Measurements from ENCODE around the gene CLNK. TPM values are rescaled to one million over a fixed set of nuclear protein-coding genes. Genes with fewer than 3 reads are reported as not detected.

The CLNK gene
- total RNA-seq, 4 donors from 2014 or later = 0.17 to 1.3 (median 0.45) TPM; not detected in 1

DNA sequence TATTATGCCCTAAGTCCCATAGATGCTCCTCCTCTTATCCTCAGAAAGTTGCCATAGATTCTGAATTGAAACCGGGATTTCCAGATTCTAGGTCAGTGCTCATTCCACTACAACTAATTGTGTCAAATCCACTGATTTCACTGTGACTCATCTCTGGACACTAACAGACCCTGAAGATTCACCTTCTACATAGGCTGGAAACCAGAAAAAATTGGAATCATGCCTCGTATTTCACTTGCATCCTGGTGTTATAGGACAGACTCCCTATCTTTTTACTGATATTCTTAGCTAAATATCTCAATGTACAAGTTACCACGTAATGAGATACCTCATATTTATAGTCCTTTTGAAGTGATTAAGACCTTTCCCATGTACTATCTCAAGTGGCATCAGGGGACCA, 36.7 kb downstream of the CLNK start:
- no peak for DNase-seq (ENCODE audit: low spot score in 2 of 2)
- TF ChIP-seq, protein P1, sequence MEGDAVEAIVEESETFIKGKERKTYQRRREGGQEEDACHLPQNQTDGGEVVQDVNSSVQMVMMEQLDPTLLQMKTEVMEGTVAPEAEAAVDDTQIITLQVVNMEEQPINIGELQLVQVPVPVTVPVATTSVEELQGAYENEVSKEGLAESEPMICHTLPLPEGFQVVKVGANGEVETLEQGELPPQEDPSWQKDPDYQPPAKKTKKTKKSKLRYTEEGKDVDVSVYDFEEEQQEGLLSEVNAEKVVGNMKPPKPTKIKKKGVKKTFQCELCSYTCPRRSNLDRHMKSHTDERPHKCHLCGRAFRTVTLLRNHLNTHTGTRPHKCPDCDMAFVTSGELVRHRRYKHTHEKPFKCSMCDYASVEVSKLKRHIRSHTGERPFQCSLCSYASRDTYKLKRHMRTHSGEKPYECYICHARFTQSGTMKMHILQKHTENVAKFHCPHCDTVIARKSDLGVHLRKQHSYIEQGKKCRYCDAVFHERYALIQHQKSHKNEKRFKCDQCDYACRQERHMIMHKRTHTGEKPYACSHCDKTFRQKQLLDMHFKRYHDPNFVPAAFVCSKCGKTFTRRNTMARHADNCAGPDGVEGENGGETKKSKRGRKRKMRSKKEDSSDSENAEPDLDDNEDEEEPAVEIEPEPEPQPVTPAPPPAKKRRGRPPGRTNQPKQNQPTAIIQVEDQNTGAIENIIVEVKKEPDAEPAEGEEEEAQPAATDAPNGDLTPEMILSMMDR (IDR thresholded peaks at IDR 0.05) = no peak
- no peak for TF ChIP-seq POLR2A (IDR thresholded peaks at IDR 0.05)
- H3K4me3 ChIP-seq (ENCODE audit: low read depth, poor library complexity, severe bottlenecking) = no peak overlapping the region
- WGBS, 2 donors = 80 to 85% methylated on average over 3 of the region's 3 CpGs
- intact Hi-C loops (cut with DNase I; ENCODE audit: low total_unique reads) = no loop called here

DNA sequence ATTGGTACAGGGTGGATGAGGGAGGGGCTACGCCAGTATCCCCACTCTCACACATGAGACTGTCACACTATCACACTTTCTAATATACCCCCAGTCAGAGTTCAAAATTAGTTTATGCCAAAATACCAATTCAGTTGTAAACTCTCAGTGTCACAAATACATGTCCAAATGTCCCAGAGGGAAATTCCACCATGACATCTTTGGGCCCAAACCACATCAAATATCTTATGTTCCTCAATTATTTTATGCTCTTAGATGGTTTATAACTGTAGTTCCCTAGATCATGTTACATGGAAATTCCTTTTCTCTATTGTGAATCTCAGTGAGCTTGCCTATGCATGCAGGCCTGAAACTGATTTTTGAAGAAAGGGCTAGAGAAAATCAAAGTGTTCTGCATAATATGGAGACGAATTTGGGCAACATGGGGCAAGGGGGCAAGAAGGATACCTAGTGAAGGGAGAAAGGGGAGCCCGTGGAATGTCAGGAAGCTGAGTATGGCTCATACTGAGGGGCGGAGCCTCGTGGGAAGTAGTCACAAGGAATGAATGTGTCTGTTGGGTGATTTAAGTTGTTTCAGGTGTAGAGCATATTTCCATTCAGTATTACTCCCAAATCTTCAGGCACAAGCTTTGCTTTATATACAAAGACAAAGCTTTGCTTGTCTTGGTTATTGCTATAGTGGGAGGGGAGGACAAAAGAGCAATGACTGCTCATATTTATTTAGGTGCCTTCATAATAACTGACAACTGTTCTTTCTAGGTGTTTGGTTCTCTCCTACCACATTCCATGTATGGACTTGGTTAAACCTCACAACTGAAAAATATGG, 40.8 kb downstream of the CLNK start:
- TF ChIP-seq POLR2A (IDR thresholded peaks at IDR 0.05) = no peak
- TF ChIP-seq, protein P1 (IDR thresholded peaks at IDR 0.05) = no peak
- DNase-seq (ENCODE audit: low spot score in 2 of 2) = no peak
- H3K4me3 ChIP-seq (ENCODE audit: low read depth, poor library complexity, severe bottlenecking) = no peak overlapping the region
- intact Hi-C loops (cut with DNase I; ENCODE audit: low total_unique reads) = no loop called here
- WGBS, 2 donors = 54 to 56% methylated on average over 5 of the region's 5 CpGs

DNA sequence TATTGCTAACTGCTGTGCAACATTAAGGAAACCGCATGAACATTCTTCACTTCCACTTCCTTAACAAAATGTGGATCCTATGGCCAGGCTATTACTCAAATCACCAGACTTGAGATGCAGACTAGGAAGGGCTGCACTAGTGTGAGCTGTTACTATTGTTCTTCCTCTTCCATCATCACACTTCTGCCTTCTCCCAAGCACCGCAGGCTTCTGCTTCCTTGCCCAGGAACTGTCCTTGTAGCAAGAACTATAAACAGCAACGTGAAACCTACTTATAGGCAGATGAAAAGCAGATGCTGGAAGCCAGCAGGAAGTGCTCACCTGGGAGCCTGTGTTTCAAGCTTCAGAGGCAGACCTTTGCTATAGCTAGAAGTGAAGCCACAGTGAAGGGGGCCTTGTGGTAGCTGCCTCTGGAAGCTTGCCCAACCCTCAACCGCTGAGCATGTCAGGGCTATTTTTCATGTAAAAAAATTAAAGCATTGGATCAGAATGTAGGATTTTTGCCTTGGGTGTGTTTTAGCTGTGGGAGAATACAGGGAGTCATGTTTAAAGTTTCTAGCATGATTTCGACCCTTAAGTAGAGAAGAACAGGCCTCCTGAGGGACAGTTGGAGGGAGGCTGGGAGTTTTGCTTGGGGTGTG, 43.9 kb downstream of the CLNK start:
- no peak overlapping the region for H3K4me3 ChIP-seq (ENCODE audit: low read depth, poor library complexity, severe bottlenecking)
- intact Hi-C loops (cut with DNase I; ENCODE audit: low total_unique reads) = no loop called here
- WGBS, 2 donors = 41 to 46% methylated on average over 5 of the region's 5 CpGs
- DNase-seq (ENCODE audit: low spot score in 2 of 2) = no peak
- TF ChIP-seq, protein P1 (IDR thresholded peaks at IDR 0.05) = no peak
- TF ChIP-seq POLR2A (IDR thresholded peaks at IDR 0.05) = no peak

DNA sequence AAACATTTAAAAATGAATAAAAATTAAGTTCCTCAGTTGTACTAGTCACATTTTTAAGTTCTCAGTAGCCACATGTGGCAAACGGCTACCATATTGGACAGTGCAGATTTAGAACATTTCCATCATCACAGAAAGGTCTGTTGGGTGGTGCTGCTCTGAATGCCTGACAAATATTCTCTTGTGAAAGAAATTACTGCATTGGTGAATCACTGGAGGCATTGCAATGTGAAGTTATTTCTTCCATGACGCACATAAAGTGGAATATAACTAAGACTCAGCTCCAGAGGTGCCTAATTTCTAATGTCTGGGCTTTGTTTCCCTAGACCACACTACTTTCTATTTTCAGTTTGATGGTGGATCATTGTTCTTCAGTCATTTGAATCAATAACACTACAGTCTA, 44.9 kb downstream of the CLNK start:
- intact Hi-C loops (cut with DNase I; ENCODE audit: low total_unique reads) = no loop called here
- no peak overlapping the region for H3K4me3 ChIP-seq (ENCODE audit: low read depth, poor library complexity, severe bottlenecking)
- DNase-seq (ENCODE audit: low spot score in 2 of 2) = no peak
- no peak for TF ChIP-seq POLR2A (IDR thresholded peaks at IDR 0.05)
- TF ChIP-seq, protein P1 (IDR thresholded peaks at IDR 0.05) = no peak
- WGBS, 2 donors = 87 to 92% methylated on average over 2 of the region's 2 CpGs

DNA sequence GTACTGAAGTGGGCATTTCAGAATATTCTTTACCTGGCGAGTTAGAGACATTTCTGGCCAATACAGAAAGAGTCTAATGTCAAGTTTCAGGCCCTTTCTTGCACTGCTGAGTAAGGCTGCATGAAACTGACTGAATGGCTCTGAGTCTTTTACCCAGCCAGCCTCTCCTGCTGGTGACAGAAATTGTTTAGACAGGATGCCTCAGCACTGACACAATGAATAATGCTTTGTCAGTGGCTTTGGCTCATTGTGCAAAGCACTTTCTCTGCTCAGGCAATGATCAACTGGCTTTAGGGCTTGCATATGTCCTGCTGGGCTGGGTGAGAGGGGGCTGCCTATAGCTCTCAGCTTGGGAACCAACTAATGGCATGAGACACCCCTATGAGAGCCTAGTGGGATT, 45.5 kb downstream of the CLNK start:
- TF ChIP-seq, protein P1 (IDR thresholded peaks at IDR 0.05) = no peak
- TF ChIP-seq POLR2A (IDR thresholded peaks at IDR 0.05) = no peak
- DNase-seq (ENCODE audit: low spot score in 2 of 2) = no peak
- H3K4me3 ChIP-seq (ENCODE audit: low read depth, poor library complexity, severe bottlenecking) = no peak overlapping the region
- intact Hi-C loops (cut with DNase I; ENCODE audit: low total_unique reads) = no loop called here
- 83 to 88% methylated on average over 1 of the region's 1 CpG for WGBS, 2 donors

Measured in lower leg skin (tissue), 4 donors.